SK-N-SH treated with all-trans-retinoic acid at 6 μM for 48 hours (cell line): ENCODE measurements around the gene ADAP1.

Experiments
- ARNTL ChIP-seq: fragments of 450-650 bp; formaldehyde crosslinking; IDR thresholded peaks from 2 replicates; pipeline ENCODE4 v1.5.0; 2020; ENCODE audit warnings: low read depth, mild to moderate bottlenecking, moderate library complexity, borderline replicate concordance
- ZNF8 ChIP-seq: fragments of 450-650 bp; formaldehyde crosslinking; IDR thresholded peaks from 2 replicates; pipeline ENCODE4 v1.5.0; 2020; ENCODE audit warnings: mild to moderate bottlenecking, moderate library complexity

DNA sequence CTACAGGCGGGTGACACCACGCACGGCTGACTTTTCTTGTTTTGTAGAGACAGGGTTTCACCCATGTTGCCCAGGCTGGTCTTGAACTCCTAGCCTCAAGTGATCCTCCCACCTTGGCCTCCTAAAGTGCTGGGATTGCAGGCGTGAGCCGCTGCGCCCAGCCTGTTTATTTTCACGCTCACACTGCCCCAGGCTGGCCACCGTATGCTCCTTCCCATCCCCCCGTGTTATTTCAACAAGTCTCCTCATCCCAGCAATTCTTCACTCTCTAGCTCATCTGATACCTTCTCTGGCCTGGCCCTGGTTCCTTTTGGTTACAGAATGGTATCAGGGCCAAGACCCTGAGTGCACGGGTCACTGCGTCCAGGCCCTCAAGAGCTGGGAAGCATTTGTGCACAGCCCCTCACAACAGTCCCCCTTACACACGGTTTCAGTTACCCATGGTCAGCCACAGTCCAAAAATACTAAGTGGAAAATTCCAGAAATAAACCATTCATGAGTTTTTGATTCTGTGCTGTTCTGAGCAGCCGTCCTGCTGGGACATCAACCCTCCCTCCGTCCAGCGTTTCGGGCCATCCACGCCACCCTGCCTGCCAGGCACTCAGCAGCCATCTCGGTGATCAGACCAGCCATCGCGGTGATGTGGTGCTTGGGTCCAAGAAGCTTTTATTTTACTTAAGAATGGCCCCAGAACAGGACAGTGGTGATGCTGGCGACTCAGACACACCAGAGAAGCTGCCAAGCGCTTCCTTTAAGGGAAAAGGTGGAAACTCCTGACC, 12.0 kb upstream of the ADAP1 start:
- TF ChIP-seq ZNF8 (CRISPR knock-in tag): no peak
- TF ChIP-seq ARNTL (CRISPR knock-in tag): no peak
